ENCODE results near the gene PKDCC.
"Not testable (repeated sequence)": the region's sequence is repeated elsewhere in the genome, so short reads cannot be mapped to it uniquely, and the experiment has no call there.

PKDCC gene

DNA sequence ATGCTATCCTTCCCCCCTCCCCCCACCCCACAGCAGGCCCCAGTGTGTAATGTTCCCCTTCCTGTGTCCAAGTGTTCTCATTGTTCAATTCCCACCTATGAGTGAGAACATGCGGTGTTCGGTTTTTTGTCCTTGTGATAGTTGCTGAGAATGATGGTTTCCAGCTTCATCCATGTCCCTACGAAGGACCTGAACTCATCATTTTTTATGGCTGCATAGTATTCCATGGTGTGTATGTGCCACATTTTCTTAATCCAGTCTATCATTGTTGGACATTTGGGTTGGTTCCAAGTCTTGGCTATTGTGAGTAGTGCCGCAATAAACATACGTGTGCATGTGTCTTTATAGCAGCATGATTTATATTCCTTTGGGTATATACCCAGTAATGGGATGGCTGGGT lies 17.9 kb downstream of the PKDCC start:
- not testable (repeated sequence) for DNase-seq (ENCODE audit: low read depth)

DNA sequence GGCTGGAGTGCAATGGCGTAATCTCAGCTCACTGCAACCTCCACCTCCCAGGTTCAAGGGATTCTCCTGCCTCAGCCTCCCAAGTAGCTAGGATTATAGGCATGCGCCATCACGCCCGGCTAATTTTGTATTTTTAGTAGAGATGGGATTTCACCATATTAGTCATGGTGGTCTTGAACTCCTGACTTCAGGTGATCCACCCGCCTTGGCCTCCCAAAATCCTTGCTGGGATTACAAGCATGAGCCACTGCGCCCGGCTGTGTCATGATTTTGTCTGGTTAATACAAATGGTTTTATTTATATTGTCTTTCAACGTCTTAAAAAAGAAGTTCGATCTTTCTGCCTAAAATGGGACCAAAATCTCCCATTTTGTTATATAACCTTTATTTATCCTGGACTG lies 19.2 kb downstream of the PKDCC start:
- DNase-seq (ENCODE audit: low read depth), result not testable (repeated sequence)

- no peak for DNase-seq (ENCODE audit: low read depth)
Observed at GRCh38 chr2:42067521-42067920, 19.7 kb downstream of the PKDCC start.

- DNase-seq (ENCODE audit: low read depth), result no peak
Observed at GRCh38 chr2:42068571-42069178, 20.9 kb downstream of the PKDCC start.

DNA sequence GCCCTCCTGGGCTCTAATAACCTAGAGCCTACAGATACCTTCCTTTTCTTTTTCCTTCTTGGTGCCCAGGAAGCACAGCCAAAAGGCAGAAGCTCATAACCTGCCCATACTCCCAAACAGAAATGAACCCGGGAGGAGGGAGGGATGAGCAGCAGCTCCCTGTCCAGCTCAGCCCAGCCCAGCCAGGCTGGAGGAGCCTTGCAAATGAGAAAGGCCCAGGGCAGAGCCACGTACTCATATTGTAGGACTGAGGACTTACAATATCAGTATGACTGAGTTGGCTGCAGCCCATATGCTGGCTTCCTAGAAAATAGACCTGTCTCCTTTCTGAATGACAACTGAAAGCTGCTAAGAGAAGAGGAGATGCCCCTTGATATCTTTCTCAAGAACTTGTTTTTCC lies 21.7 kb downstream of the PKDCC start:
- no peak for DNase-seq (ENCODE audit: low read depth)

- no peak for DNase-seq (ENCODE audit: low read depth)
Observed at GRCh38 chr2:42071791-42072190, 24.0 kb downstream of the PKDCC start.

DNA sequence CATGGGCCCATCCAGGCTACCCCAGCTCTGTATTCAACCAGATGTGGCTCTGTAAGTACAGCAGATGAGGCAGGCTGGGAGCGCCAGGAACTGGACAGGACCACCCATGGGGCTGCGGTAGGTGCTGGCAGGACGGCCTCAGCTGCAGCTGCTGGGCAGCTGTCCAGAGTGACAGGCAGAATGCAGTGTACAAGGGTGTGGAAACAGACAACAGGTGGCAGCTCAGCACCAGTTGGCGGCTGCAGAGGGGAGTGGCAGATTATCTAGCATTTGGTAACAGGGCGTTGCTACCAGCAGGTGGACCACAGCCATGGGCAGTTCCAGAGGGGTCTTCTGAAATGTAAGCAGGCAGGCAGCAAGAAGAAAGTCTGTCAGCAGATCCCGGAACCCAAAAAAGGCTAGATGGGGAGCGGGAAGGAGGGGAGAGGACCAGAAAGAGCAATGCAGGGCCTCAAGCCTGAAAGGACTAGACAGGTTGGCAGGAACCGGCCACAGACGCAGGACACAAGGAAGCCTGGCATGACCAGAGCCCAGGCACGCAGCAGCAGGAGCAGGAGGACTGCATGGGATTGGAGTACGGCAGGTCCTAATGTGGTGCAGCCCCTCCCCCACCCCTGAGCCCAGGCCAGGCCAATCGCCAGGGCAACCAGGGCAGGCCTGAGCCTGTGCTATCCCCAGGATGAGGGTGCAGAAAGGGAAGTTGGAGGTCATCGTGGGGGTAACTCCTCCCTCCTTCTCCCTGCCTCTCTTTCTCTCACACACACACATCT lies 24.7 kb downstream of the PKDCC start:
- no peak for DNase-seq (ENCODE audit: low read depth)

DNA sequence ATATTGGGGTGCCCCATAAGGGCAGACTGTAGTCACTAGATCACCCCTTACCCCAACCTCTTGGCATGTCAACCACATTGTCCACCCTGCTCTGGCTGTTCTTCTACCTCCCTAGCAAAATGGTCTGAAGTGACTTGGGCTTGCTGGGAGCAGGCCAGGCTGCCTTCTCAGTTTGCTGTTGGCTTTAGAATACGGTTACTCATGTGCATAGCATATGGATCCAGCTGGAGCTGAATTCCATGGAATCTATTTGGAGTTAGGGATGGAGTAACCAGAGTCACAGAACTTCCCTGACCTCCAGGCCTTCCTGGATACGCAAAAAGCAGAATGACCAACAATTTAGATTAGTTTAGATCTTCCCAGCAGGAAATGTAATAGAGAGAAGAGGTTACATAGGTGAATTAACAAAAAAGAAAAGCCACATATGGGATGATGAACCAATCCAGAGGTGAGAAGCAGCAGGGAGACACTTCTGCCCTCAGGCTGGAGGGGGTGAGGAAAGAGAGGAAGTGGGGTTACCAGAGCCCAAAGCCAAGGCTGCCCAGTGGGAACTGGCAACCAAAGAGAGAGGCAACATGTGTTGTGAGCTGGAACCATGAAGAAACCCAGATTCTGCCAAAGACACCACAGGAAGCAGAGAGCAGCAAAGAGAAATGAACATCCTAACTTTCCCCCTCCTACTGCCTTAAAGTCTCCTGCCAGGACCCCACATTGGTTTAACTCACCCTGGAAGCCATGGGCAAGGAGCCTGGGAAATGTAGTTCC lies 26.1 kb downstream of the PKDCC start:
- no peak for DNase-seq (ENCODE audit: low read depth)

DNA sequence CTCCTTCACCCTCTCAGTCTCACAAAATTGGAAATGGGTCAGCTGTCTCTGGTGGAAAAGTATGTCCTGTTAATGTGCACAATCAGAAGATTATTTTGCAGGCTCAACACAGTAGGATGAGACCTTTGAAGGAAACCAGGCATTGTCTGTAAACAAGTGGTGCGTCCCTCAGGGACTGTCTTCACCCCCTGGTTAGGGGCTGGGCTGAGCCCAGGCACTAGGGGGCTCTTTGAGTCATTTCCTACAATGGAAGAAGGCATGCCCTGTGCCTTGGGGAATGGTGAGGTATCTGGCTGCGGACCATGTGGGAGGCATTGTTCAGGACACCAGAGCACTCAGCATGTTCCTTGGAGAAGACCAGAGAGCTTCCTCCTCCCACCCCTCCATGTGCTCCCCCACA lies 26.8 kb downstream of the PKDCC start:
- DNase-seq (ENCODE audit: low read depth), result no peak

DNA sequence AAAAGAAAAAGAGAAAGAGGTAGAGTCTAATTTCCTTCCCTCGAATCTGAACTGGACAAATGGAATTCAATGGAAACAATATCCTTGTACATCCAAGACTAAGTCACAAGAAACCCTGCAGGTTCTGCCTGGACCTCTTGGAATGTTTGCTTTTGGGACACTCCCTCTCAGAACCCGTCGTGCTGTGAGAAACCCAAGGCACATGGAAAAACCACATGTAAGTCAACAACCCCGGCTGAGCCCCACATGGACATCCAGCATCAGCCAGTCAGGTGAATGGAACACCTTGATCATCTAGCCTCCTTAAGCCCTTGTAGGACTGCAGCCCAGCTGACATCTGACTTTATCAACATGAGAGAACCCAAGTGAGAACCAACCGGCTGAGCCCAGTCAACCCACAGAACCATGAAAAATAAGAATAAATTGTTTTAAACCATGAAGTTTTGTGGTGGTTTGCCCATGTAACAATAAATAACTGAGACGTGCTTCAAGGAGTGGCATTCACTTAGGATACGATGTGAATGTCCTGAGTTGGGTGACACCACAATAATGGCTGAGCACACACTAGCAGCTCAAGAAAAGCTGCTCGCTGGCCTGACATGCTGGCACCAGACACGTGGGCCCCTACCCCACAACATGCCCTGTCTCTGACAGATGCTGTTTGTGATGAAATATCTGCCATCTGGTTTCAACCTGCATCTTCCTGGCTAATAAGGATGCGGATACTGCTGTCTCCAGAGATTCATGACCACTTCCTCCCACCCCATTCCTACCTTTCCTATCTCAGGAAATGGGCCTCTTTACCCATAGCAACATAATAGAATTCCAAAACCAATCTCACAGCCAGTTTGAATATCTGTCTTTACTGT lies 28.8 kb downstream of the PKDCC start:
- DNase-seq (ENCODE audit: low read depth), result no peak

- no peak for DNase-seq (ENCODE audit: low read depth)
Observed at GRCh38 chr2:42077343-42077742, 29.5 kb downstream of the PKDCC start.

- no peak for DNase-seq (ENCODE audit: low read depth)
Observed at GRCh38 chr2:42079737-42080287, 32.0 kb downstream of the PKDCC start.

DNA sequence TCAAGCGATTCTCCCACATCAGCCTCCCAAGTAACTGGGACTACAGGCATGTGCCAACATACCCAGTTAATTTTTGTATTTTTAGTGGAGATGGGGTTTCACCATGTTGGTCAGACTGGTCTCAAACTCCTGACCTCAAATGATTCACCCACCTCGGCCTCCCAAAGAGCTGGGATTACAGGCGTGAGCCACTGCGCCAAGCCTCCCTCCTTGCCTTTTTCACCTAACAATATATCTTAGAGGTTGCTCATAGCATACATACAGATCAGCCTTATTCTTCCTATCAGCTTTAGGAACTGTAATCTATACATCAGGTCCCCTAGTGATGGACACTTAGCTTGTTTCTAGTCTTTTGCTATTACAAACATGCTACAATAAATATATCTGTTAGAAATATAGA lies 33.3 kb downstream of the PKDCC start:
- not testable (repeated sequence) for DNase-seq (ENCODE audit: low read depth)

- DNase-seq (ENCODE audit: low read depth), result no peak
Observed at GRCh38 chr2:42082016-42082415, 34.2 kb downstream of the PKDCC start.

DNA sequence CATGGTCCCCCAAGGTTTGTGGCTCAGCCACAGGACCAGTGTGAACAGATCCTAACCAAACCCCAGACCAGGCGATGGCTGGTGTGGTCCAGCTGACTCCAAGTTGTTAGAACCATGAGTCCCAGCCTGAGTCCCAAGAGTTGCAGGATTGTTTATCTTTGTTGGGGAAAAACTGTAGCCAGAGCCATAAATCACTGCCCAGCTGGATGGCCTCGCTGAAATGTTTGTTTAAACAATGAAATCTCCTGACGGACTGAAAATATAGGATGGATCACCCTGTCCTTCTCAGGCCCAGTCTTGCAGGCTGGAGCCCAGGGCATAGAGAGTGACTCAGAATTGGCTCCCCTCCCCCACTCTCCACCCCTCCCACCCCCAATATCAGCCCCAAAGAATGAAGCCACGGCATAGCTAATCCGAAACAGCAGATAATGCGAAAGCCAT lies 36.4 kb downstream of the PKDCC start:
- DNase-seq (ENCODE audit: low read depth), result peak; percentile 32

- not testable (repeated sequence) for DNase-seq (ENCODE audit: low read depth)
Observed at GRCh38 chr2:42085070-42085469, 37.2 kb downstream of the PKDCC start.

DNA sequence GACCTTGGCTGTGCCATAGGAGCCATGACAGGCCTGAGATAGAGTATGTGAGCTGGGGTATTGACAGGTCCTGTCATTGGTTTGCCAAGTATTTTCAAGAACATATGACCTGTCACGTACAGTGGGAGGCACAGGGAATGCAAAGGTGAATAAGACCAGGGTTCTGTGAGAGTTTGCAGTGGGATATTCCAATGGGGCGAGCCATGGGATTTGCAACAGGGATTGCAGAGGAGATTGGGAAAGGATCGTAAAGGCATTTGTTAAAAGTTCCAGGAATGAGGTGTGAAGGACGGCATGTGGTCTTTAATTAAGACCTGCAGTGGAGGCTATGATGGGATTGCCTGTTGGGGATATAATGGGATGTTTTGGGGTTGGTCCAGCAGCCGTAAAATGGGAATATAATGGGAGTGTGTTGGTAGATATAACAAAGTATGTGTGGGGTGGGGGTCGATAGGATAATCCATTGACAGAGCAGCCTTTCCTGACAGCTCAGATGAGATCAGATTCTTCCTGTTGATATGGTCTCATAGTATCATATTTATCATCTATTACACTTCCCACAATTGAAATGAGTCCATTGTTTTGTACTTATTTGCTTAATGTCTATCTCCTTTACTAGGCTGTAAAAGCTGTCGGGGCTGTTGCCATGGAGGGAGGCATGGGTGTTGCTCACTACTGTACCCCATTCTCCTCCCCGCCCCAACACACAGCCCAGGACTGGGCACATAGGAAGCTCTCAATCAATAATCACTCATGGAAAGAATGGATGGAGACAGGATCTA lies 38.1 kb downstream of the PKDCC start:
- DNase-seq (ENCODE audit: low read depth), result no peak

DNA sequence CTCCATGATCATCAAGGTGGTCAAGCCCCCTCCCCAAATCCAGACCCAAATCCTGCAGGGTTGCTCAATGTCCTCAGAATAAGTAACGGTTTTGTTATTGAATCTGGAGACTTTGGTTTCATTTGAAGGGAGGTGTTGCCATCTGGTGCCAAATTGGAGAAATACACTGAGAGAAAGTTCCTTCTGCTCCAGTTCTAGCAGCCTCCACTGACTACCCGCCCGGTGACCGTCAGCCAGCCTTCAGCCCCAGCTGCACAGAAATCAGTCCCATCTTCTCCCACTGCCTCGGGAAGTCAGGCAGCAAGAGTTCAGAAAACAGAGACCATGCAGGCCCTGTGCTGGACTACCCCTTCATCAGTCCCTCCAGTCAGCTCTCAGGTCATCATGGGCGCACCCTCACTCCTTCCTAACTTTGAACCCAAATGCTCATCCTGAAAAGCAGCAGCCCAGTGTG lies 38.7 kb downstream of the PKDCC start:
- peak; percentile 69 for DNase-seq (ENCODE audit: low read depth)

- no peak for DNase-seq (ENCODE audit: low read depth)
Observed at GRCh38 chr2:42087137-42087856, 39.5 kb downstream of the PKDCC start.

DNA sequence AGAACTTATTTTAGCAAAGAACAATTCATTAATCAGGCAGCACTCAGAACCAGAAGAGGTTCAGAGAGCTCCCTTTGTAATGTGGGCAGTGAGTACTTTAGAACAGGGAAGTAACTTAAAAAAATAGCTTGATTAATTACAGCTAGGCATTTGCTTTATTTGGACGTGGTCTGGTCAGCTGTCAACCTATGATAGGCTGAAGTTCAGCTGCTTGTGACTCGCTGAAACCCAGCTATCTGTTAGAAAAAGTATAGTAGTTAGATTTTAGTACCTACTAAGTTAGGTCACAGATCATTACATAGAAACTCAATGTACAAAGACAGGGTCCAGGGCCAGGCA lies 40.0 kb downstream of the PKDCC start:
- DNase-seq (ENCODE audit: low read depth), result no peak

All from ELR (cell line).